Measurements from ENCODE around the gene CDH23.

GRCh38 chr10:71645185-71645584 lies 248.5 kb downstream of the CDH23 start:
- no peak for TF ChIP-seq CTCF (conservative IDR thresholded peaks at IDR 0.05; ENCODE audit: low read length)
- no peak for TF ChIP-seq EZH2phosphoT487 (IDR thresholded peaks at IDR 0.05; ENCODE audit: borderline replicate concordance)

Data from Loucy (cell line).